WTC11 (cell line): Measurements from ENCODE around the gene UTF1. TPM values are rescaled to one million over a fixed set of nuclear protein-coding genes. Genes with fewer than 3 reads are reported as not detected.

Source experiments
- ATF1 ChIP-seq: sonication (generic); formaldehyde crosslinking; IDR thresholded peaks from 2 replicates; pipeline ENCODE4 v1.8.1; 2023; ENCODE audit warnings: mild to moderate bottlenecking, moderate library complexity, missing genetic modification reagents
- CBFB ChIP-seq: sonication (generic); formaldehyde crosslinking; IDR thresholded peaks from 2 replicates; pipeline ENCODE4 v1.8.1; 2022; ENCODE audit warnings: mild to moderate bottlenecking, low read depth, missing genetic modification reagents
- CREB1 ChIP-seq: sonication (generic); formaldehyde crosslinking; IDR thresholded peaks from 2 replicates; pipeline ENCODE4 v1.8.0; 2023; ENCODE audit warnings: mild to moderate bottlenecking, missing genetic modification reagents
- CREM ChIP-seq: sonication (generic); formaldehyde crosslinking; IDR thresholded peaks from 2 replicates; pipeline ENCODE4 v1.8.1; 2022; ENCODE audit warnings: mild to moderate bottlenecking, missing genetic modification reagents, moderate library complexity
- ELF4 ChIP-seq: sonication (generic); formaldehyde crosslinking; IDR thresholded peaks from 2 replicates; pipeline ENCODE4 v1.8.1; 2022; ENCODE audit warnings: low read depth, mild to moderate bottlenecking, moderate library complexity, missing genetic modification reagents
- ESRRA ChIP-seq: sonication (generic); formaldehyde crosslinking; IDR thresholded peaks from 2 replicates; pipeline ENCODE4 v1.8.1; 2022; ENCODE audit warnings: mild to moderate bottlenecking, missing genetic modification reagents, borderline replicate concordance
- GABPB1 ChIP-seq: sonication (generic); formaldehyde crosslinking; IDR thresholded peaks from 2 replicates; pipeline ENCODE4 v1.8.1; 2023; ENCODE audit warnings: mild to moderate bottlenecking, missing genetic modification reagents
- GRHL2 ChIP-seq: fragments of 250-450 bp; sonication (Bioruptor Pico); IDR thresholded peaks from 2 replicates; pipeline ENCODE4 v1.8.0; 2022; ENCODE audit warnings: mild to moderate bottlenecking, moderate library complexity; ENCODE audit not compliant: insufficient replicate concordance, severe bottlenecking
- GTF2I ChIP-seq: fragments of 250-450 bp; sonication (Bioruptor Pico); conservative IDR thresholded peaks from 2 replicates; pipeline ENCODE4 v1.4.0; 2021; ENCODE audit warnings: mild to moderate bottlenecking
- IRF2 ChIP-seq: sonication (generic); formaldehyde crosslinking; IDR thresholded peaks from 2 replicates; pipeline ENCODE4 v1.8.0; 2022; ENCODE audit warnings: low read depth, missing genetic modification reagents, borderline replicate concordance
- JAZF1 ChIP-seq: fragments of 250-450 bp; sonication (Bioruptor Pico); IDR thresholded peaks from 2 replicates; pipeline ENCODE4 v1.9.0; 2021; ENCODE audit warnings: moderate library complexity, mild to moderate bottlenecking, inconsistent platforms
- KAT7 ChIP-seq: sonication (generic); formaldehyde crosslinking; IDR thresholded peaks from 2 replicates; pipeline ENCODE4 v1.8.1; 2023; ENCODE audit warnings: missing genetic modification reagents, mild to moderate bottlenecking, borderline replicate concordance
- MYBL2 ChIP-seq: sonication (generic); formaldehyde crosslinking; IDR thresholded peaks from 2 replicates; pipeline ENCODE4 v1.8.1; 2023; ENCODE audit warnings: mild to moderate bottlenecking, moderate library complexity, missing genetic modification reagents
- NFATC4 ChIP-seq: fragments of 250-450 bp; sonication (Bioruptor Pico); IDR thresholded peaks from 2 replicates; pipeline ENCODE4 v1.9.0; 2021; ENCODE audit warnings: mild to moderate bottlenecking
- NR2C2 ChIP-seq: sonication (generic); formaldehyde crosslinking; IDR thresholded peaks from 2 replicates; pipeline ENCODE4 v1.8.0; 2022; ENCODE audit warnings: mild to moderate bottlenecking, missing genetic modification reagents
- OVOL2 ChIP-seq: fragments of 250-450 bp; sonication (Bioruptor Pico); IDR thresholded peaks from 2 replicates; pipeline ENCODE4 v1.9.0; 2021; ENCODE audit warnings: mild to moderate bottlenecking, borderline replicate concordance
- PREB ChIP-seq: sonication (generic); formaldehyde crosslinking; IDR thresholded peaks from 2 replicates; pipeline ENCODE4 v1.8.1; 2022; ENCODE audit warnings: mild to moderate bottlenecking, missing genetic modification reagents, moderate library complexity, borderline replicate concordance
- SMAD4 ChIP-seq: sonication (generic); formaldehyde crosslinking; IDR thresholded peaks from 2 replicates; pipeline ENCODE4 v1.8.0; 2022; ENCODE audit warnings: mild to moderate bottlenecking, missing genetic modification reagents
- SOX15 ChIP-seq: fragments of 250-450 bp; sonication (Bioruptor Pico); IDR thresholded peaks from 2 replicates; pipeline ENCODE4 v1.9.0; 2021; ENCODE audit warnings: mild to moderate bottlenecking
- SP1 ChIP-seq: sonication (generic); formaldehyde crosslinking; conservative IDR thresholded peaks from 2 replicates; pipeline ENCODE4 v1.8.1; 2022; ENCODE audit warnings: missing genetic modification reagents
- TEAD1 ChIP-seq: sonication (generic); formaldehyde crosslinking; IDR thresholded peaks from 2 replicates; pipeline ENCODE4 v1.8.0; 2022; ENCODE audit warnings: mild to moderate bottlenecking, missing genetic modification reagents
- ZBTB21 ChIP-seq: sonication (generic); formaldehyde crosslinking; IDR thresholded peaks from 2 replicates; pipeline ENCODE4 v1.8.1; 2023; ENCODE audit warnings: mild to moderate bottlenecking, missing genetic modification reagents, borderline replicate concordance
- ZNF121 ChIP-seq: sonication (generic); formaldehyde crosslinking; IDR thresholded peaks from 2 replicates; pipeline ENCODE4 v1.8.0; 2023; ENCODE audit warnings: missing genetic modification reagents
- ZNF317 ChIP-seq: sonication (generic); formaldehyde crosslinking; IDR thresholded peaks from 2 replicates; pipeline ENCODE4 v1.8.1; 2023; ENCODE audit warnings: low read depth, mild to moderate bottlenecking, moderate library complexity, missing genetic modification reagents, borderline replicate concordance
- ZNF416 ChIP-seq: fragments of 250-450 bp; sonication (Bioruptor Pico); IDR thresholded peaks from 2 replicates; pipeline ENCODE4 v1.9.0; 2021; ENCODE audit warnings: mild to moderate bottlenecking, inconsistent platforms
- total RNA-seq: library from RNA; stranded (reverse); gene quantifications from 3 replicates; pipeline ENCODE4 v1.2.3, GENCODE V29; 2021
- TF ChIP-seq, protein P1 (sequence below): sonication (generic); formaldehyde crosslinking; IDR thresholded peaks from 2 replicates; pipeline ENCODE4 v1.8.0; 2022; ENCODE audit warnings: mild to moderate bottlenecking, missing genetic modification reagents
- TF ChIP-seq, protein P2 (sequence below): sonication (generic); formaldehyde crosslinking; conservative IDR thresholded peaks from 2 replicates; pipeline ENCODE4 v1.8.1; 2022; ENCODE audit warnings: mild to moderate bottlenecking, missing genetic modification reagents
- TF ChIP-seq, protein P3 (sequence below): fragments of 250-450 bp; sonication (Bioruptor Pico); IDR thresholded peaks from 2 replicates; pipeline ENCODE4 v1.9.0; 2021; ENCODE audit warnings: mild to moderate bottlenecking
- TF ChIP-seq, protein P4 (sequence below): sonication (generic); formaldehyde crosslinking; IDR thresholded peaks from 2 replicates; pipeline ENCODE4 v1.8.1; 2022; ENCODE audit warnings: missing genetic modification reagents, borderline replicate concordance
- TF ChIP-seq, protein P5 (sequence below): sonication (generic); formaldehyde crosslinking; conservative IDR thresholded peaks from 2 replicates; pipeline ENCODE4 v1.8.1; 2023; ENCODE audit warnings: mild to moderate bottlenecking, low read depth, missing genetic modification reagents, moderate library complexity

Gene UTF1
- total RNA-seq, 1 experiment from 2014 or later, result 196 TPM

DNA sequence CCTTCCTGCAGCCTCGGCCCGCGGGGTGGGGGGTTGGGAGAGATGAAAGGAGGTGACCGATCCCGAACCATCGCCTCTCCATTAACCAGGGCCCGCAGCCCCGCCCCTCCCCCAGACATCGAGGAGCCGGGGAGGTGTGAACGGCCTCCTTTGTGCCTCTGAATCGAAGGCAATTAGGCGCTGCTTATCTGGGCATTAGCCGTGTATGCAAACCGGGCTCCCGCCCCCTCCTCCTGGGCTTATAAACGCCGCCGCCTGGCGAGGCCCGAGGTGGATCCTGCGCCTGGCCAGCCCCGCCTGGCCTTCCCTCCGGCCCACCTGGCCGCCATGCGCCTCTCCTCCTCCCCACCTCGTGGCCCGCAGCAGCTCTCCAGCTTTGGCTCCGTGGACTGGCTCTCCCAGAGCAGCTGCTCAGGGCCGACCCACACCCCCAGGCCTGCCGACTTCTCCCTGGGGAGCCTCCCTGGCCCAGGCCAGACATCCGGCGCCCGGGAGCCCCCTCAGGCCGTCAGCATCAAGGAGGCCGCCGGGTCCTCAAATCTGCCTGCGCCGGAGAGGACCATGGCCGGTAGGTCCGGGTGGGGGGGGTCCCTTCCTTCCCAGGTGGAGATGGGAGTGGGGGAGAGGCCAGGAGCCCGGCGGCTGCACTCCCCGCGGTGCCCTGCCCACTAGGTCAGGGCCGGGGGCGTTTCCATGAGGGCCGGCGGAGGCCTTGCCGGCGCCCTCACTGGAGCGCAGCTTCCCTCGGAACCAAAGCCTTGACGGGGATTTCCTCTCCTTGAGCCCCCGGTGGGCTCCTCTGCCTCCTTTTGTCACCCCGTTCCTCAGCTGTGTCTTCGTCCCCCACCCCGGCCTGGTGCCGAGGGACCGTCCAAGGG lies 7.8 kb downstream of the UTF1 start, which contains the start of gene VENTX (continued):
- TF ChIP-seq, protein P1, sequence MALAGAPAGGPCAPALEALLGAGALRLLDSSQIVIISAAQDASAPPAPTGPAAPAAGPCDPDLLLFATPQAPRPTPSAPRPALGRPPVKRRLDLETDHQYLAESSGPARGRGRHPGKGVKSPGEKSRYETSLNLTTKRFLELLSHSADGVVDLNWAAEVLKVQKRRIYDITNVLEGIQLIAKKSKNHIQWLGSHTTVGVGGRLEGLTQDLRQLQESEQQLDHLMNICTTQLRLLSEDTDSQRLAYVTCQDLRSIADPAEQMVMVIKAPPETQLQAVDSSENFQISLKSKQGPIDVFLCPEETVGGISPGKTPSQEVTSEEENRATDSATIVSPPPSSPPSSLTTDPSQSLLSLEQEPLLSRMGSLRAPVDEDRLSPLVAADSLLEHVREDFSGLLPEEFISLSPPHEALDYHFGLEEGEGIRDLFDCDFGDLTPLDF (CRISPR knock-in tag), result peak; percentile 93
- peak; percentile 52; the same call in 1 of the 2 replicates for TF ChIP-seq TEAD1 (CRISPR knock-in tag)
- TF ChIP-seq ZBTB21 (CRISPR knock-in tag), result no peak
- TF ChIP-seq IRF2, result no peak
- TF ChIP-seq, protein P2, sequence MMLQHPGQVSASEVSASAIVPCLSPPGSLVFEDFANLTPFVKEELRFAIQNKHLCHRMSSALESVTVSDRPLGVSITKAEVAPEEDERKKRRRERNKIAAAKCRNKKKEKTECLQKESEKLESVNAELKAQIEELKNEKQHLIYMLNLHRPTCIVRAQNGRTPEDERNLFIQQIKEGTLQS (CRISPR knock-in tag), result no peak
- TF ChIP-seq, protein P3, sequence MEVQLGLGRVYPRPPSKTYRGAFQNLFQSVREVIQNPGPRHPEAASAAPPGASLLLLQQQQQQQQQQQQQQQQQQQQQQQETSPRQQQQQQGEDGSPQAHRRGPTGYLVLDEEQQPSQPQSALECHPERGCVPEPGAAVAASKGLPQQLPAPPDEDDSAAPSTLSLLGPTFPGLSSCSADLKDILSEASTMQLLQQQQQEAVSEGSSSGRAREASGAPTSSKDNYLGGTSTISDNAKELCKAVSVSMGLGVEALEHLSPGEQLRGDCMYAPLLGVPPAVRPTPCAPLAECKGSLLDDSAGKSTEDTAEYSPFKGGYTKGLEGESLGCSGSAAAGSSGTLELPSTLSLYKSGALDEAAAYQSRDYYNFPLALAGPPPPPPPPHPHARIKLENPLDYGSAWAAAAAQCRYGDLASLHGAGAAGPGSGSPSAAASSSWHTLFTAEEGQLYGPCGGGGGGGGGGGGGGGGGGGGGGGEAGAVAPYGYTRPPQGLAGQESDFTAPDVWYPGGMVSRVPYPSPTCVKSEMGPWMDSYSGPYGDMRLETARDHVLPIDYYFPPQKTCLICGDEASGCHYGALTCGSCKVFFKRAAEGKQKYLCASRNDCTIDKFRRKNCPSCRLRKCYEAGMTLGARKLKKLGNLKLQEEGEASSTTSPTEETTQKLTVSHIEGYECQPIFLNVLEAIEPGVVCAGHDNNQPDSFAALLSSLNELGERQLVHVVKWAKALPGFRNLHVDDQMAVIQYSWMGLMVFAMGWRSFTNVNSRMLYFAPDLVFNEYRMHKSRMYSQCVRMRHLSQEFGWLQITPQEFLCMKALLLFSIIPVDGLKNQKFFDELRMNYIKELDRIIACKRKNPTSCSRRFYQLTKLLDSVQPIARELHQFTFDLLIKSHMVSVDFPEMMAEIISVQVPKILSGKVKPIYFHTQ, result no peak
- TF ChIP-seq GTF2I, result no peak
- TF ChIP-seq ZNF121 (CRISPR knock-in tag), result no peak
- TF ChIP-seq, protein P4, sequence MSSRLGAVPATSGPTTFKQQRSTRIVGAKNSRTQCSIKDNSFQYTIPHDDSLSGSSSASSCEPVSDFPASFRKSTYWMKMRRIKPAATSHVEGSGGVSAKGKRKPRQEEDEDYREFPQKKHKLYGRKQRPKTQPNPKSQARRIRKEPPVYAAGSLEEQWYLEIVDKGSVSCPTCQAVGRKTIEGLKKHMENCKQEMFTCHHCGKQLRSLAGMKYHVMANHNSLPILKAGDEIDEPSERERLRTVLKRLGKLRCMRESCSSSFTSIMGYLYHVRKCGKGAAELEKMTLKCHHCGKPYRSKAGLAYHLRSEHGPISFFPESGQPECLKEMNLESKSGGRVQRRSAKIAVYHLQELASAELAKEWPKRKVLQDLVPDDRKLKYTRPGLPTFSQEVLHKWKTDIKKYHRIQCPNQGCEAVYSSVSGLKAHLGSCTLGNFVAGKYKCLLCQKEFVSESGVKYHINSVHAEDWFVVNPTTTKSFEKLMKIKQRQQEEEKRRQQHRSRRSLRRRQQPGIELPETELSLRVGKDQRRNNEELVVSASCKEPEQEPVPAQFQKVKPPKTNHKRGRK, result no peak
- no peak; the same call in 1 of the 2 replicates for TF ChIP-seq CREM (CRISPR knock-in tag)
- TF ChIP-seq, protein P5, sequence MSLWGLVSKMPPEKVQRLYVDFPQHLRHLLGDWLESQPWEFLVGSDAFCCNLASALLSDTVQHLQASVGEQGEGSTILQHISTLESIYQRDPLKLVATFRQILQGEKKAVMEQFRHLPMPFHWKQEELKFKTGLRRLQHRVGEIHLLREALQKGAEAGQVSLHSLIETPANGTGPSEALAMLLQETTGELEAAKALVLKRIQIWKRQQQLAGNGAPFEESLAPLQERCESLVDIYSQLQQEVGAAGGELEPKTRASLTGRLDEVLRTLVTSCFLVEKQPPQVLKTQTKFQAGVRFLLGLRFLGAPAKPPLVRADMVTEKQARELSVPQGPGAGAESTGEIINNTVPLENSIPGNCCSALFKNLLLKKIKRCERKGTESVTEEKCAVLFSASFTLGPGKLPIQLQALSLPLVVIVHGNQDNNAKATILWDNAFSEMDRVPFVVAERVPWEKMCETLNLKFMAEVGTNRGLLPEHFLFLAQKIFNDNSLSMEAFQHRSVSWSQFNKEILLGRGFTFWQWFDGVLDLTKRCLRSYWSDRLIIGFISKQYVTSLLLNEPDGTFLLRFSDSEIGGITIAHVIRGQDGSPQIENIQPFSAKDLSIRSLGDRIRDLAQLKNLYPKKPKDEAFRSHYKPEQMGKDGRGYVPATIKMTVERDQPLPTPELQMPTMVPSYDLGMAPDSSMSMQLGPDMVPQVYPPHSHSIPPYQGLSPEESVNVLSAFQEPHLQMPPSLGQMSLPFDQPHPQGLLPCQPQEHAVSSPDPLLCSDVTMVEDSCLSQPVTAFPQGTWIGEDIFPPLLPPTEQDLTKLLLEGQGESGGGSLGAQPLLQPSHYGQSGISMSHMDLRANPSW (CRISPR knock-in tag), result no peak
- TF ChIP-seq PREB, result no peak
- no peak for TF ChIP-seq ATF1
- TF ChIP-seq KAT7 (CRISPR knock-in tag), result 0 out of 2 replicates have a peak, but pooled peaks have one; percentile 63
- peak; percentile 62 for TF ChIP-seq NR2C2 (CRISPR knock-in tag)
- TF ChIP-seq SMAD4 (CRISPR knock-in tag), result peak; percentile 80
- no peak for TF ChIP-seq GABPB1 (CRISPR knock-in tag)
- TF ChIP-seq GRHL2 (CRISPR knock-in tag), result no peak
- TF ChIP-seq ELF4 (CRISPR knock-in tag), result no peak
- TF ChIP-seq ZNF416 (CRISPR knock-in tag), result no peak
- peak; percentile 81; the same call in 1 of the 2 replicates for TF ChIP-seq CREB1 (CRISPR knock-in tag)
- TF ChIP-seq CBFB (CRISPR knock-in tag), result no peak
- no peak for TF ChIP-seq JAZF1 (CRISPR knock-in tag)
- TF ChIP-seq ZNF317 (CRISPR knock-in tag), result no peak
- TF ChIP-seq SOX15, result no peak
- TF ChIP-seq SP1, result no peak; the same call in 1 of the 2 replicates
- TF ChIP-seq OVOL2 (CRISPR knock-in tag), result no peak
- TF ChIP-seq MYBL2, result peak; percentile 38; the same call in 1 of the 2 replicates
- TF ChIP-seq NFATC4, result no peak
- TF ChIP-seq ESRRA (CRISPR knock-in tag), result peak; percentile 17; the same call in 1 of the 2 replicates
